Measurements from ENCODE around the gene PIN4. TPM values are rescaled to one million over a fixed set of nuclear protein-coding genes. Genes with fewer than 3 reads are reported as not detected.

The PIN4 gene
- total RNA-seq, 1 experiment from 2014 or later = 11.7 TPM

- Histone ChIP-seq H3K4me1 (no peaks in the 10 kb centered on the region), H3K9me3 (no peaks in the 10 kb centered on the region), H3K36me3 (ENCODE audit: control insufficient read depth, insufficient read depth, low read length) (no peaks in the 10 kb centered on the region; the same call in 1 of the 2 replicates), H3K27me3 (replicated peaks; ENCODE audit: control insufficient read depth, insufficient read depth, low read length) (no peaks in the 10 kb centered on the region), H3K4me3 (ENCODE audit: low read depth, low read length) (no peak overlapping the region)
- H3K27ac Mint-ChIP-seq (ENCODE audit: unreplicated experiment) = no peak overlapping the region
- no peaks in the 10 kb centered on the region for H3K9me3 Mint-ChIP-seq (ENCODE audit: unreplicated experiment)
- no TSS peak for BruUV-seq (replicated peaks)
- ChIA-PET CTCF (no interaction called here), POLR2A (no interaction called here)
- peaks cover 25% of the 10 kb centered on the region for H3K36me3 Mint-ChIP-seq (ENCODE audit: insufficient read depth, unreplicated experiment)
- no peak overlapping the region for H3K4me3 Mint-ChIP-seq (ENCODE audit: unreplicated experiment)
- intact Hi-C loops (cut with micrococcal nuclease; ENCODE audit: unreplicated experiment) = no loop called here
- TF ChIP-seq CTCF (IDR thresholded peaks at IDR 0.05; ENCODE audit: insufficient read depth in 1 of 2, low read depth in 1 of 2, low read length in 1 of 2, severe bottlenecking in 1 of 2, unreplicated experiment in 1 of 2) = no peak
- DNase-seq = no peak
- no peaks in the 10 kb centered on the region for H3K4me1 Mint-ChIP-seq (ENCODE audit: low read depth, unreplicated experiment)
- no peaks in the 10 kb centered on the region for H3K27me3 Mint-ChIP-seq (ENCODE audit: insufficient read depth, unreplicated experiment)
Observed at GRCh38 chrX:72202792-72203401, 21.3 kb downstream of the PIN4 start.

- ChIA-PET POLR2A (no interaction called here), CTCF (no interaction called here)
- DNase-seq = no peak
- H3K9me3 Mint-ChIP-seq (ENCODE audit: unreplicated experiment) = no peaks in the 10 kb centered on the region
- intact Hi-C loops (cut with micrococcal nuclease; ENCODE audit: unreplicated experiment) = no loop called here
- no peak overlapping the region for H3K4me3 Mint-ChIP-seq (ENCODE audit: unreplicated experiment)
- peaks cover 28% of the 10 kb centered on the region for H3K36me3 Mint-ChIP-seq (ENCODE audit: insufficient read depth, unreplicated experiment)
- no TSS peak for BruUV-seq (replicated peaks)
- H3K9me3 ChIP-seq = no peaks in the 10 kb centered on the region
- no peaks in the 10 kb centered on the region for H3K4me1 Mint-ChIP-seq (ENCODE audit: low read depth, unreplicated experiment)
- no peaks in the 10 kb centered on the region for H3K4me1 ChIP-seq
- TF ChIP-seq CTCF (IDR thresholded peaks at IDR 0.05; ENCODE audit: insufficient read depth in 1 of 2, low read depth in 1 of 2, low read length in 1 of 2, severe bottlenecking in 1 of 2, unreplicated experiment in 1 of 2) = no peak
- H3K27ac Mint-ChIP-seq (ENCODE audit: unreplicated experiment) = no peak overlapping the region
- no peaks in the 10 kb centered on the region; the same call in 1 of the 2 replicates for H3K36me3 ChIP-seq (ENCODE audit: control insufficient read depth, insufficient read depth, low read length)
- H3K27me3 Mint-ChIP-seq (ENCODE audit: insufficient read depth, unreplicated experiment) = no peaks in the 10 kb centered on the region
- no peaks in the 10 kb centered on the region for H3K27me3 ChIP-seq (replicated peaks; ENCODE audit: control insufficient read depth, insufficient read depth, low read length)
- H3K4me3 ChIP-seq (ENCODE audit: low read depth, low read length) = no peak overlapping the region
Observed at GRCh38 chrX:72203421-72203820, 21.9 kb downstream of the PIN4 start.

- H3K4me1 ChIP-seq = no peaks in the 10 kb centered on the region
- H3K27me3 ChIP-seq (replicated peaks; ENCODE audit: control insufficient read depth, insufficient read depth, low read length) = no peaks in the 10 kb centered on the region
- Mint-ChIP-seq H3K4me1 (ENCODE audit: low read depth, unreplicated experiment) (no peaks in the 10 kb centered on the region), H3K36me3 (ENCODE audit: insufficient read depth, unreplicated experiment) (peaks cover 36% of the 10 kb centered on the region), H3K27me3 (ENCODE audit: insufficient read depth, unreplicated experiment) (no peaks in the 10 kb centered on the region), H3K4me3 (ENCODE audit: unreplicated experiment) (no peak overlapping the region), H3K9me3 (ENCODE audit: unreplicated experiment) (no peaks in the 10 kb centered on the region), H3K27ac (ENCODE audit: unreplicated experiment) (no peak overlapping the region)
- no peaks in the 10 kb centered on the region for H3K9me3 ChIP-seq
- intact Hi-C loops (cut with micrococcal nuclease; ENCODE audit: unreplicated experiment) = no loop called here
- BruUV-seq (replicated peaks) = no TSS peak
- no peak for DNase-seq
- H3K4me3 ChIP-seq (ENCODE audit: low read depth, low read length) = no peak overlapping the region
- ChIA-PET CTCF (no interaction called here), POLR2A (no interaction called here)
- no peak for TF ChIP-seq CTCF (IDR thresholded peaks at IDR 0.05; ENCODE audit: insufficient read depth in 1 of 2, low read depth in 1 of 2, low read length in 1 of 2, severe bottlenecking in 1 of 2, unreplicated experiment in 1 of 2)
- H3K36me3 ChIP-seq (ENCODE audit: control insufficient read depth, insufficient read depth, low read length) = no peaks in the 10 kb centered on the region
Observed at GRCh38 chrX:72205706-72206105, 24.1 kb downstream of the PIN4 start.
